Effector memory CD8-positive, alpha-beta T cell (primary cell): ENCODE measurements around the gene SURF6.
"Not testable (repeated sequence)": the region's sequence is repeated elsewhere in the genome, so short reads cannot be mapped to it uniquely, and the experiment has no call there.

Experiments used
- ATAC-seq: fragments of 150-1000 bp; cut with Tn5 transposase; replicated peaks from 2 replicates; pipeline ENCODE4 v1.10.0; 2021; ENCODE audit warnings: mild to moderate bottlenecking, moderate library complexity
- DNase-seq, 3 experiments: peaks; one replicate each; pipeline ENCODE4 v3.0.0; 2021
- H3K27ac Mint-ChIP-seq, 2 donors: one replicate each; pipeline ENCODE4 v1.8.0; 2022; ENCODE audit warnings: mild to moderate bottlenecking in 2 of 2, mixed read lengths in 2 of 2, moderate library complexity in 2 of 2
- H3K27me3 Mint-ChIP-seq, 2 donors: one replicate each; pipeline ENCODE4 v1.8.0; 2022; ENCODE audit warnings: mixed read lengths in 2 of 2
- H3K36me3 Mint-ChIP-seq: one replicate; pipeline ENCODE4 v1.8.0; 2022; ENCODE audit warnings: mild to moderate bottlenecking, moderate library complexity, mixed read lengths; ENCODE audit not compliant: insufficient read depth
- H3K4me1 Mint-ChIP-seq, 2 donors: one replicate each; pipeline ENCODE4 v1.8.0; 2022; ENCODE audit warnings: low read depth in 2 of 2, mixed read lengths in 2 of 2
- H3K4me3 Mint-ChIP-seq, 2 donors: one replicate each; pipeline ENCODE4 v1.8.0; 2022; ENCODE audit warnings: mild to moderate bottlenecking in 2 of 2, mixed read lengths in 2 of 2, moderate library complexity in 2 of 2
- H3K9me3 Mint-ChIP-seq, 2 donors: one replicate each; pipeline ENCODE4 v1.8.0; 2022; ENCODE audit warnings: mixed read lengths in 2 of 2
- total RNA-seq, 9 experiments: gene quantifications; one replicate each; lab custom pipeline; 2026; lab: John Stamatoyannopoulos, UW

Gene SURF6
- total RNA-seq = 29.6 to 107 (median 68.0) reads per million in 9 experiments

DNA sequence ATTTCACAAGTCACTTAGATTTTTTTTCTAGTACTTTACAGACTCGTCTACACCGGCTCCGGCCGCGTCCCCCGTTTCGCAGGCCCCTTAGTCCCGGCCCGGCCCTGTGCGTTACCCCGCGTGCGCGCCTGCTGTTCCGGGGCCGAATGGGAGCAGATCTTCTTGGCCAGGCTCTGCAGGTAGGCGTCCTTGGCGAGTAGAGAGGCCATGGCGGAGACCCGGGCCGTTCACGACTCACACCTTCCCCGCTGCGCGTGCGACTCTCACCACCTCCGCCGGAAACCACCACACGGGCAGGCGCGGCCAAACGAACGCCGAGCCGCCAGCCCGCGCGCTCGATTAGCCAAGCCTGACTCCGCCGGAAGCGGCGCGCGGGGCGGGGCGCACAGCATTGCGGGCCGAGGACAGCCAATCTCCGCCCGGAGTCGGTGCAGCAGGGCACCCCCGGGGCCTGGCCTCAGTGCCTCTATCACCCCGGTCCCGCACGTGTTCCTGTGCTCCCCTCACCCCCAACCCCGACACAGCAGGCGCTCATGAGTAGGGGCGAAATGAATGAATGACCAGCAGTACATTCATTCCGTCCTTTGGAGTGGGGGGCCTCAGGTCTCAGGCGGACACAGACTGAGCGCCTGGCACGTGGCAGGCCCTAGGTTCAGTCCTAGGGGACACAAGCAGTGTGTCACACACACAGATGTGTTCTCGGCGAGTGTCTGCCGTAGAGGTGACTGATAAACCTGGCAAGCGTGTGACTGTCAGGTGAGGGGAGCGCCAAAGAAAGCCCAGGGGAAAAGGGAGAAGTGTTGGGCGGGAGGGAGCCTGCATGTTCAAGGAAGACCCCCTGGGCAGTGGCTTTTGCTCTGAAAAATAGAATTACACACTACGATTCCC lies at the start of gene SURF6:
TSS of gene SURF6 (minus strand) at position 265 of the 888 bp plus-strand sequence. CDS start at position 209, 56 bp downstream.
- Mint-ChIP-seq H3K4me1 (peaks cover 25 to 26% of the 10 kb centered on the region in 2 donors), H3K27ac (peak within 1 kb of the TSS; percentile 90 to 93), H3K9me3 (no peaks in the 10 kb centered on the region), H3K4me3 (peak within 1 kb of the TSS; percentile 90 to 94), H3K27me3 (no peaks in the 10 kb centered on the region), H3K36me3 (peaks cover 49% of the 10 kb centered on the region)
- DNase-seq (peak; percentile 90 to 92 (median 90)), ATAC-seq (peak; percentile 94)

DNA sequence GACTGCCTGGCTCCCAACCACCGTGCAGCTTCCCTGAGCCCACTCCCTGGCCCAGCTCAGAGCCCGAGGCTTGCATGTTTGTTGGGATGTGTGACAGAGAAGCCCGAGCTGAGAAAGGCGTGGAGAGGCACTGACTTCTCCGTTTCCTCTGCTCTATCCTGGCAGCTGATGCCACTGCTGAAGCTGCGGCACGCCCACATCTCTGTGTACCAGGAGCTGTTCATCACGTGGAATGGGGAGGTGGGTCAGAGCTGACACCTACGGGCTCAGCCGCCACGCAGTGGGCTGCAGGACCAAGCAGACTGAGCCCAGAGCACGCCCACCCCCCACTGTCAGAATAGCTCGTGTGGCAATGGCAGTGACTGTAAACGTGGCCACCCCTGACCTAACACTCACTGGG lies 49.5 kb upstream of the SURF6 start:
- Mint-ChIP-seq H3K9me3 (no peaks in the 10 kb centered on the region), H3K4me3 (no peak overlapping the region), H3K4me1 (no peaks in the 10 kb centered on the region), H3K36me3 (no peaks in the 10 kb centered on the region), H3K27me3 (peaks cover 10 to 15% of the 10 kb centered on the region in 2 donors), H3K27ac (no peak overlapping the region)
- no peak for ATAC-seq
- DNase-seq = no peak

GRCh38 chr9:133384736-133385321 lies 48.8 kb upstream of the SURF6 start:
- ATAC-seq (no peak), DNase-seq (no peak)
- no peaks in the 10 kb centered on the region for H3K36me3 Mint-ChIP-seq
- no peaks in the 10 kb centered on the region for H3K9me3 Mint-ChIP-seq
- H3K27me3 Mint-ChIP-seq = peaks cover 4 to 9% of the 10 kb centered on the region in 2 donors
- H3K27ac Mint-ChIP-seq = no peak overlapping the region
- H3K4me3 Mint-ChIP-seq = no peak overlapping the region
- H3K4me1 Mint-ChIP-seq = no peaks in the 10 kb centered on the region

DNA sequence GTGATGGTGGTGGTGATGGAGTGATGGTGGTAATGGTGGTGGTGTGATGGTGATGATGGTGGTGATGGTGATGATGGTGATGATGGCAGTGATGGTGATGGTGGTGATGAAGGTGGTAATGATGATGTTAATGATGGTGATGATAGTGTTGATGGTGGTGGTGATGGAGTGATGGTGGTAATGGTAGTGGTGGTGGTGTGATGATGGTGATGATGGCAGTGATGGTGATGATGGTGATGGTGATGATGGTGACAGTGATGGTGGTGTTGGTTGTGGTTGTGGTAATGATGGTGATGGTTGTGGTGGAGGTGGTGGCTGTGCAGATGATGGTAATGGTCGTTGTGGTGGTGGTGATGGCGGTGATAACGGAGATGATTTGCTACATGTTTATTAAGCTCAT lies 47.5 kb upstream of the SURF6 start:
- DNase-seq = no peak
- H3K4me1 Mint-ChIP-seq = no peaks in the 10 kb centered on the region
- no peak for ATAC-seq
- H3K4me3 Mint-ChIP-seq = no peak overlapping the region
- no peaks in the 10 kb centered on the region for H3K9me3 Mint-ChIP-seq
- no peaks in the 10 kb centered on the region for H3K36me3 Mint-ChIP-seq
- H3K27ac Mint-ChIP-seq = no peak overlapping the region
- no peaks in the 10 kb centered on the region for H3K27me3 Mint-ChIP-seq

DNA sequence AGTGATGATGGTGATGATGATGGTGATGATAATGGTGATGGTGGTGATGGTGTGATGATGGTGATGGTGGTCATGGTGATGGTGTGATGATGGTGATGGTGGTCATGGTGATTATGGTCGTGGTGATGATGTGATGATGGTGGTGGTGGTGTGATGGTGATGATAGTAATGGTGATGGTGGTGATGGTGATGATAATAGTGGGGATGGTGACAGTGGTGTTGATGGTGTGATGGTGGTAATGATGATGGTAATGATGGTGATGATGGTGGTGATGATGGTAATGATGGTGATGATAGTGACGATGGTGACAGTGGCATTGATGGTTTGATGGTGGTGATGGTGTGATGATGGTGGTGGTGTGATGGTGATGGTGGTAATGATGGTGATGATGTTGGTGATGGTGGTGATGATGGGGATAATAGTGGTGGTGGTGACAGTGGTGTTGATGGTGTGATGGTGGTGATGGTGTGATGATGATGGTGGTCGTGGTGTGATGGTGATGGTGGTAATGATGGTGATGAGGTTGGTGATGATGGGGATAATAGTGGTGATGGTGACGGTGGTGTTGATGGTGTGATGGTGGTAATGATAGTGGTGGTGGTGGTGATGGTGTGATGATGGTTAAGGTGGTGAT lies 46.6 kb upstream of the SURF6 start:
- peak; percentile 50 for ATAC-seq
- no peak overlapping the region for H3K4me3 Mint-ChIP-seq
- no peak for DNase-seq
- H3K36me3 Mint-ChIP-seq = no peaks in the 10 kb centered on the region
- H3K9me3 Mint-ChIP-seq = no peaks in the 10 kb centered on the region
- H3K27me3 Mint-ChIP-seq = no peaks in the 10 kb centered on the region
- no peaks in the 10 kb centered on the region for H3K4me1 Mint-ChIP-seq
- no peak overlapping the region for H3K27ac Mint-ChIP-seq

DNA sequence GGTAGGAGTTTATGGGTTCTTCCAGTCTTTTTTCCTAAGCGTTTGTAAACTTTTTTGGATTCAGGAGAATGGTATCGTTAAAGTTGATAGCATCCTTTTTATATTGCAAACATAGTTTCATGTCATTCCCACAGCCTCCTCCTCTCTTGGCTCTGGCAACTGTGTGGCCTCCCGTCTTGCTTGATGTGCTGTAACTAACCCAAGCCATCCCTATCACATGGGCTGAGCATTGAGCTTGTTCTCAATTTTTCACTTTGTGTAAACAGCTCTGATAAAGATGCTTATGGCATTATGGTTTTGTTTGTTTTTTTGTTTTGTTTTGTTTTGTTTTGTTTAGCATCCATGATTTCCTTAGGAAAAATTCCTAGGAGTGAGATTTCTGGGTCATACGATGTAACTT lies 44.7 kb upstream of the SURF6 start:
- H3K9me3 Mint-ChIP-seq = no peaks in the 10 kb centered on the region
- no peaks in the 10 kb centered on the region for H3K27me3 Mint-ChIP-seq
- peaks cover 4% of the 10 kb centered on the region for H3K36me3 Mint-ChIP-seq
- no peak overlapping the region for H3K27ac Mint-ChIP-seq
- DNase-seq = no peak
- no peaks in the 10 kb centered on the region for H3K4me1 Mint-ChIP-seq
- no peak for ATAC-seq
- no peak overlapping the region for H3K4me3 Mint-ChIP-seq

DNA sequence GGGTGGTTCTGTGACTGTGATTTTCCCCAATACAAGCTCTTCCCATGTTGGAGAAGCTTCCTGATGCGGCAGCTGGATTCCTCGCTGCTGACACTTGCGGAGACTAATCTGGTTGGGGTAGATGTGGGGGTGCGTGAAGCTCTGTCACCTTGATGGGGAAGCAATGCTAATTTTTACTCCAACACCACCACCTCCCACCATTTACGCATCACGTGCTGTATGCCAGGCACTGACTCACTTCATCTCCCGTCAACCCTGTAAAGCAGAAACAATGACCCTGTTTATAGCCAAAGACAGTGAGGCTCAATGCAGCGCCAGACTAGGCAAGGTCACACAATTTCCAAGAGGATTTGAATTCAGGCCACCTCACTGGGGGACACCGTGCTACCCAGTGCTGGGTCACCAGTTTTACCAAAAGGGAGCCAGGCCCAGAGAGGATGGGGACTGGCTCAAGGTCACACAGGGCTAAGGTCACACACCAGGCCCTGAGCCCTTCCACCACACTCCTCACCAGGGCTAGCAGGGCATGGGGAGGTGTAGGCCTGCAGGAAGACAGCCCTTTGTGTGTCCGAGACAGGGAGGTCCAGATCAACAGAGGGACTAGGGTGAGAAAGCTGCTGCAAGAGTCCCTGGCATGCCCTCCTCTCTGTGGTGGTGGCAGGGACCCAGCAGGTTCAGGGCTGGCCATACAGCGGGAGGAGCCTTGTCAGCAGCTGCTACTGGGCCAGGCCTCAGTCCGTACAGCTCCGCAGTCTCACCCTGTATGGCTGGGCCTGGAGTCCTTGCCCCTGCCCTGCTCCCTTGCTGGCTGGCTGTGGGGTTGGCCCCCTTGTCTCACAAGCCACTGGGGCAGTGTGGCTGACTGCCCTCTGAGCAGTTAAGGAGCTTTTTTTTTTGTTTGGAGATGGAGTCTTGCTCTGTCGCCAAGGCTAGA lies 43.4 kb upstream of the SURF6 start:
- H3K4me1 Mint-ChIP-seq = peaks cover 2 to 9% of the 10 kb centered on the region in 2 donors
- peaks cover 14% of the 10 kb centered on the region for H3K36me3 Mint-ChIP-seq
- H3K4me3 Mint-ChIP-seq = no peak overlapping the region
- H3K27ac Mint-ChIP-seq = no peak overlapping the region
- no peaks in the 10 kb centered on the region for H3K9me3 Mint-ChIP-seq
- H3K27me3 Mint-ChIP-seq = no peaks in the 10 kb centered on the region
- DNase-seq (no peak), ATAC-seq (no peak)

- DNase-seq = no peak
Observed at GRCh38 chr9:133378408-133378962, 42.5 kb upstream of the SURF6 start.

DNA sequence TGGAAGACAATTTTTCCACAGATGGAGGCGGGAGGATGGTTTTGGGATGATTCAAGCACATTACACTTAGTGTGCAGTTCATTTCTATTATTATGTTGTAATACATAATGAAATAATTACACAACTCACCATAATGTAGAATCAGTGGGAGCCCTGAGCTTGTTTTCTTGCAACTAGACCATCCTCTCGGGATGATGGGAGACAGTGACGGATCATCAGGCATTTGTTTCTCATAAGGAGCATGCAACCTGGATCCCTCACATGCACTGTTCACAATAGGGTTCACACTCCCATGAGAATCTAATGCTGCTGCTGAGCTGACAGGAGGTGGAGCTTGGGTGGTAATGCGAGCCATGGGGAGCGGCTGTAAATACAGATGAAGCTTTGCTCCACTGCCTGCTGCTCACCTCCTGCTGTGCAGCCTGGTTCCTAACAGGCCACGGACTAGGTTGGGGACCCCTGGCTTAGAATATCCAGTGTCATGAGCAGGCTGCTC lies 41.8 kb upstream of the SURF6 start:
- H3K27ac Mint-ChIP-seq = no peak overlapping the region
- H3K9me3 Mint-ChIP-seq = no peaks in the 10 kb centered on the region
- peaks cover 29% of the 10 kb centered on the region for H3K36me3 Mint-ChIP-seq
- DNase-seq = no peak
- H3K4me3 Mint-ChIP-seq = peak overlapping the region in 1 of 2 donors; percentile 70
- H3K27me3 Mint-ChIP-seq = no peaks in the 10 kb centered on the region
- H3K4me1 Mint-ChIP-seq = peaks cover 2 to 16% of the 10 kb centered on the region in 2 donors
- no peak for ATAC-seq

More at GRCh38 chr9:133378408-133378962, 42.5 kb upstream of the SURF6 start:
- H3K4me1 Mint-ChIP-seq = peaks cover 2 to 14% of the 10 kb centered on the region in 2 donors
- no peaks in the 10 kb centered on the region for H3K9me3 Mint-ChIP-seq
- no peak overlapping the region for H3K4me3 Mint-ChIP-seq
- no peaks in the 10 kb centered on the region for H3K27me3 Mint-ChIP-seq
- H3K27ac Mint-ChIP-seq = no peak overlapping the region
- peaks cover 22% of the 10 kb centered on the region for H3K36me3 Mint-ChIP-seq
- ATAC-seq = no peak

DNA sequence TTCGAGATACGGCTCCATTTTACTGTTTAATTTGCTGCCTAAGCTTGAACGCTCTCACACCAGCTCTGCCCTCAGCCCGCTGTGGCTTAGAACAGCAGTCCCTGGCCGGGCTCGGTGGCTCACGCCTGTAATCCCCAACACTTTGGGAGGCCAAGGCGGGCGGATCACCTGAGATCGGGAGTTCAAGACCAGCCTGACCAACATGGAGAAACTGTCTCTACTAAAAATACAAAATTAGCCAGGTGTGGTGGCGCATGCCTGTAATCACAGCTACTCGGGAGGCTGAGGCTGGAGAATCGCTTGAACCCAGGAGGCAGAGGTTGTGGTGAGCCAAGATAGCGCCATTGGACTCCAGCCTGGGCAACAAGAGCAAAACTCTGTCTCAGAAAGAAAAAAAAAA lies 41.3 kb upstream of the SURF6 start:
- not testable (repeated sequence) for H3K27me3 Mint-ChIP-seq, DNase-seq, H3K9me3 Mint-ChIP-seq, H3K27ac Mint-ChIP-seq, ATAC-seq
- peaks cover 7 to 20% of the 10 kb centered on the region in 2 donors for H3K4me1 Mint-ChIP-seq
- peaks cover 34% of the 10 kb centered on the region for H3K36me3 Mint-ChIP-seq
- H3K4me3 Mint-ChIP-seq = peak overlapping the region; percentile 64 to 70

- peak within 1 kb of the TSS; percentile 93 to 94 for H3K4me3 Mint-ChIP-seq
- ATAC-seq = peak; percentile 78
- no peaks in the 10 kb centered on the region for H3K27me3 Mint-ChIP-seq
- H3K9me3 Mint-ChIP-seq = no peaks in the 10 kb centered on the region
- peak; percentile 94 to 96 (median 96) for DNase-seq
- peaks cover 44% of the 10 kb centered on the region for H3K36me3 Mint-ChIP-seq
- H3K27ac Mint-ChIP-seq = peak within 1 kb of the TSS; percentile 97 to 98
- peaks cover 20 to 33% of the 10 kb centered on the region in 2 donors for H3K4me1 Mint-ChIP-seq
Observed at GRCh38 chr9:133375724-133376654, 40.0 kb upstream of the SURF6 start, which contains the start of the genes STKLD1 and SURF4. Gene STKLD1, plus strand, starts transcription at chr9:133376366. Its CDS starts 108 bp downstream, at chr9:133376474. Gene SURF4, minus strand, starts transcription at chr9:133376060. Its CDS starts 91 bp downstream, at chr9:133375969.
